Muscle layer of colon (tissue), 2 donors: ENCODE results near the gene NOCT.
"Not testable (repeated sequence)": the region's sequence is repeated elsewhere in the genome, so short reads cannot be mapped to it uniquely, and the experiment has no call there.

Source experiments
- H3K27ac ChIP-seq: one replicate; pipeline ENCODE4 v1.7.0; 2013; ENCODE audit warnings: low read depth, mild to moderate bottlenecking, low read length, moderate library complexity
- H3K27me3 ChIP-seq, 2 donors: one replicate each; pipeline ENCODE4 v1.7.0; 2013; ENCODE audit warnings: low read length in 2 of 2, mild to moderate bottlenecking in 2 of 2; ENCODE audit not compliant: insufficient read depth in 2 of 2, control insufficient read depth in 1 of 2
- H3K36me3 ChIP-seq: one replicate; pipeline ENCODE4 v1.7.0; 2013; ENCODE audit warnings: mild to moderate bottlenecking, low read length; ENCODE audit not compliant: insufficient read depth
- H3K4me1 ChIP-seq: one replicate; pipeline ENCODE4 v1.7.0; 2013; ENCODE audit warnings: mild to moderate bottlenecking, low read length; ENCODE audit not compliant: insufficient read depth
- H3K4me3 ChIP-seq, 2 donors: one replicate each; pipeline ENCODE4 v1.7.0; 2013; ENCODE audit warnings: low read length in 2 of 2, low read depth in 1 of 2, mild to moderate bottlenecking in 1 of 2, moderate library complexity in 1 of 2
- H3K9ac ChIP-seq: one replicate; pipeline ENCODE4 v1.7.0; 2013; ENCODE audit warnings: low read length
- H3K9me3 ChIP-seq: one replicate; pipeline ENCODE4 v1.7.0; 2013; ENCODE audit warnings: mild to moderate bottlenecking, low read length
- donor health status: abdominal sarcoma.
- donor health status: Adenocarcinoma of cecum.

The NOCT gene

DNA sequence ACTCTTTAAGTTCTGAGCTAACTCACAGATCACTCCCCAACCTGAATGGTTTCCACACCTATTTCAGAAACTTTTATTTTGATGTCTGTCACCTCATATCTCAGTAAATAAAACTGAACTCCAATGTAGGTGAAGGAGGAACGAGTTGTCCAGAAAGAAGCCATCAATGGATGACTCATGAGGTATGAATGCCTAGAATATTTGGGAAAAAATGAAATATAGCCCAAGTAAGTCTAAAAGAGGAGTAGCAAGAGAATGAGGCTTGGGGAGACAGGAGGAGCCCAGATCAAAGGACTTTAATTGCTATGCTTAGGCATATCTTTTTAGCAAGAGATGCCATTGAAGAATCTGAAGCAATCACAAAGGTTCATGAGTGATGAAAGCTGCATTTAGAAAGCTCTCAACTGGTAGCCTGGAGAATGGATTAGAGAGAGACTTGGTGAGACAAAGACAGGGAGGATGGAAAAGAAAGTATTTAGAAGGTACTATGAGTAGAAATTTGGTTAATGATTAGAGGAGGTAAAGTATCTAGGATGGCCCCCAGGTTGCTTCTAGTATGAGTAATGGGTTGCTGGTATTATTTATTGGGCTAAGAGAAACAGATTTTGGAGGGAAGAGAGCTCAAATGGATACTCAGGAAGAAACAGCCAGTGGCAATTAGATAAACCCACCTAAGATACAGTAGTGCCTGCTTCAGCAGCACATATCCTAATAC is 39.4 kb downstream of the NOCT start:
- Histone ChIP-seq H3K27ac (no peak overlapping the region), H3K9ac (no peak overlapping the region), H3K36me3 (peaks cover 43% of the 10 kb centered on the region), H3K9me3 (no peaks in the 10 kb centered on the region), H3K27me3 (no peaks in the 10 kb centered on the region), H3K4me3 (no peak overlapping the region), H3K4me1 (peaks cover 18% of the 10 kb centered on the region)

DNA sequence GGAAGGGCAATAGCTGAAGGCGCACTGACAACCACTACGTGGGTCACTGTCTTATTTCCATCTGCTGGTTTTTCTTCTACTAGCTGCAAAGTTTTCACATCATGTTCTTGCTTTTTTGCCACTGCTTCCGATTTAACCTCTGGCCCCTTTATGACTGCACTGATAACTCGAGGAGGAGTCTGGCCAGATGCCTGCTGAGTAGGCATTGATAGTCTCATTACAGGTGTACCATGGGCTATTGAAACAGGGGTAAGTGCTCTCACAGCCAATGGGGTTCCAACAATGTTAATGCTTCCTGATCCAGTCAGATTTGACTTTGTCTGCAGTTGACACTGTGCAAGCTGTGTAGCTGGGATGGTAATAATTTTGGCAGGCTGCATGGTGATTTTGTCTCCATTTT is 43.4 kb downstream of the NOCT start:
- H3K4me3 ChIP-seq, H3K9ac ChIP-seq, H3K9me3 ChIP-seq, H3K27me3 ChIP-seq, H3K27ac ChIP-seq: not testable (repeated sequence)
- Histone ChIP-seq H3K4me1 (peaks cover 14% of the 10 kb centered on the region), H3K36me3 (peaks cover 66% of the 10 kb centered on the region)

DNA sequence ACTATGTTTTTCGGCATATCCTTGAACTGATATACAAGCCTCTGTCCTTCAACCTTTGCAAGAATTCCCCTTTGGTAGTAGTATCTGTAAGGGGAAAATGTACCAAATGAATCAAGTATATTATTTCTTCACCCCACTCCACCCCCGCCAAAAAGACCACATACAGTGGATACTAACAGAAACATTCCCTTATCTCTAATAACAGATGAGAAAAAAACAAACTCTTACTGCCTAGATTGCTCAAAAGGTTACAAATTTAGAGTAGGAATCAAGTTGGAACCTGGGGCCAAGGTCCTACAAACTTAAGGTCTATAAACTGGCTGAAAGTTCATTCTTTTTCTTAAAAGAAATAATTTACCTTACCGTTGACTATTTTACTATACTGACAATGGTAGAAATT is 45.0 kb downstream of the NOCT start:
- Histone ChIP-seq H3K9me3 (no peaks in the 10 kb centered on the region), H3K36me3 (peaks cover 63% of the 10 kb centered on the region), H3K4me1 (peaks cover under 1% of the 10 kb centered on the region), H3K9ac (no peak overlapping the region), H3K27ac (no peak overlapping the region), H3K27me3 (no peaks in the 10 kb centered on the region), H3K4me3 (no peak overlapping the region)

DNA sequence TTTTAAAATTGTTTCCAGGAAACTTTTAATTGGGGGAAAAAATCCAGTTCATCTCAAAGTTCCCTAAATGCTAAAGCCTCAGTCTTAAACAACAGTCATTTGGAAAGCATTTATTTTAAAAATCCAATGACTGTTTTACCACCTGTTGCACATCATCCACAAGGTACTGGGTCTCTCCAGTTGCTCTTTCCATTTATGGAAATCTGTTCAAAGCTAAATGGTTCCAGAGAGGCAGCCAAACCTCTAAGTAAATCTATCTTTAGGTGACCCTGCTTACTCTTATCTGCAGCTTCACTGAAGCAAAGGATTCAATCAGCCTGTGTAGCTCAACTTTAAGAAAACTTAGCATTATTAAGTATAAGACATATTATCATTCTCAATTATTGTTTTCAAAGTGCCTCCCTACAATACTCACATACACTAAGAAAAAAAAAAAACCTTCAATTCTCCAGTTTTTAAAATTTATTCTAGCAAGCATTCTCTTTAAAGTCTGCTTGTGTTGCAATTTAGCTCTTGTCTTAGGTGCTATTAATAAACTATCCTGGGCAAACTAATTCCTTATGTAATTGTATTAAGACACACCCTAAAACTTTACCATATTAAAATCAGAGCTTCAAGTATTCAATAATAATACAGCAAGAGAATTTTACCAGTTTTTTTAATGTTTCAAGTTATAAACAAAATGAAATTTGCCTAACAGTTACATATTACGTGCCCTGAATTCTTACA is 60.6 kb downstream of the NOCT start:
- peak overlapping the region; percentile 12 for H3K27ac ChIP-seq
- no peak overlapping the region for H3K4me3 ChIP-seq
- H3K9me3 ChIP-seq, result no peaks in the 10 kb centered on the region
- peaks cover 50% of the 10 kb centered on the region for H3K4me1 ChIP-seq
- no peaks in the 10 kb centered on the region for H3K27me3 ChIP-seq
- peaks cover 8% of the 10 kb centered on the region for H3K36me3 ChIP-seq
- no peak overlapping the region for H3K9ac ChIP-seq

DNA sequence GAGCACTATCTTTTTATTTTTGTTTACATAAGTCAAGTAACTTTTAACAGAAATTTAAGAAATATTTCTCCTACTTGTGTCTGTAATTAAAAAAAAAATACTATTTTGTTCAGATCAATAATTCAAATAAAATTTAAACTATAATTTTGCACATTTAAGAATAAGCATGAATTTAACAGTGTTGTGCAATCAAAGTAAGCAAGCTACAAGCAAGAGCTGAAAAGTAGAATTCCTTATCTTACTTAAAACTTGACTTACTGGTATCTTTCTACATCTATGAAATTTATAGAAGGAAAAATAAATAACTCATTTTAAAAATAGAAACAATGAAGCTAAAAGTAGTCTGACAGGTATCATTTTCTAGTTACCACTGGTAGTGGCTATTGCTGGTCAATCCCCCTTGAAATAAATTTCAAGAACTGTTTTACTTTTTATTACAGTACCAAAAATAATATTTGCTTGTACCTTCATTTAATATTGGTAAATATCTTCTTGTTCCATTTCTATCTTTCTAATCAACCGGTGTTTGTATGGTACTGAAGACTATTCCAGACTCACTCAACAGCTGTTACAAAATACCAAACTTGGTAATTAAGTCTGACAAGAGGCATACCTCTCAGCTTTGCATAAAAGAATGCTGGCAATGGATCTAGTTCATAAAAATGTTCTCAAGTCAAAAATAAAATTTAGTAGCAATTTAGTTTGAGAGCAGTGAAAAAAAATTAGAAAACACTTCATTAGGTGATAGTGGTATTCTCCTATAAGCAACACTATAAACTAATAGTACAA is 62.2 kb downstream of the NOCT start:
- Histone ChIP-seq H3K4me1 (peaks cover 60% of the 10 kb centered on the region), H3K9ac (no peak overlapping the region), H3K27me3 (no peaks in the 10 kb centered on the region), H3K36me3 (no peaks in the 10 kb centered on the region), H3K4me3 (no peak overlapping the region), H3K9me3 (no peaks in the 10 kb centered on the region), H3K27ac (peak overlapping the region; percentile 64)

DNA sequence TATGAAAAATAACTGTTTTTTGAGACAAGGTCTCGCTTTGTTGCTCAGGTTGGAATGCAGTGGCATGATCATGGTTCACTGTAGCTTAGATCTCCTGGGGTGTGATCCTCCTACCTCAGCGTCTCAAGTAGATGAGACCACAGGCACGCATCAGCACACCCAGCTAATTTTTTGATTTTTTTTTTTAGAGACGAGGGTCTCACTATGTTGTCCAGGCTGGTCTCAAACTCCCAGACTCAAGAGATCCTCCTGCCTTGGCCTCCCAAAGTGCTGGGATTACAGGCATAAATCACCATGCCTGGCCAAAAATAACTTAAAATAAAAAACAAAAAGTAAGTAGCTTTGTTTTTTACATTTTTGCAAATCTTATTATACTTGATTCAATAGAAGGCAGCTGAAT is 63.3 kb downstream of the NOCT start:
- no peak overlapping the region for H3K27ac ChIP-seq
- no peaks in the 10 kb centered on the region for H3K36me3 ChIP-seq
- no peaks in the 10 kb centered on the region for H3K9me3 ChIP-seq
- H3K9ac ChIP-seq, result no peak overlapping the region
- no peaks in the 10 kb centered on the region for H3K27me3 ChIP-seq
- H3K4me3 ChIP-seq, result no peak overlapping the region
- H3K4me1 ChIP-seq, result peaks cover 56% of the 10 kb centered on the region

DNA sequence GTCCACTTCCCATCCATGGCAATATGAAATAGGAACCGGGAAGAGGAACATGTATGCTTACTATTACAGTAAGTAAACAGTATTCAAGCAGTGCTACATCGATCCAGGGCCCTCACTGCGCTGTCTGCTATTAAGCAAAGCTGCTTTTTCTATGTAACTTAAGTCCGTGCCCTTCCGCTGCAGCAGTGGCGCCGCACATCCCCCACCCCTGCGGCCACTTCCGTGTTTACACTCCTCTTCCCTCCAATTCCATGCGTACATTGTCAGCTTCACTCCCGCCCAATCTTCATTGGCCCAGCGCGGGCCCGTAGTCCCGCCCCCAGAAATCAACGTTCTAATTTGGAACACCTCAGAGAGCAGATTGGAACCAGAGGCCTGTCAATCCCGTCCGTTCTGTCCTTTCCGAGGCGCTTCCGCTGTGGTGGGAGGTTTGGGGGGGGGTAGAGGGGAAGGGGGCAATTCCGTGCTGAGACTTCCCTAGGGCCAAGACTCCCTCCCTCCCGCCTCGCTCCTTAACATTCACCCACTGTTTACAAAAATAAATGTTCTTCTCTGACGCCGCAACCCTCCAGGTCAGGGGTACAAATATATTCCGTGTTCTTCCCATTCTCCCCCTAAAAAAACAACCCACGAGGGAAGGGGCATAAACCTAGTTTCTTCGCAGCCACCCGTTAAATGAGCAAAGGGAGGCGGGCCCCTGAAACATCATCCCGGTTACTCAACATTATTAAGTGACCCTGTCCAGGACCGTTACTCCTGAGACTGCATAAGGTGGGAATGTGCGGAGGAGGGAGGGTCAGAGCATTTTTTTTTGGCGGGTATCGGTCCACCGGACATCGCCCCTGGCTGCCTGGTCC is 67.4 kb downstream of the NOCT start:
- H3K36me3 ChIP-seq, result no peaks in the 10 kb centered on the region
- H3K4me1 ChIP-seq, result peaks cover 41% of the 10 kb centered on the region
- H3K27ac ChIP-seq, result peak overlapping the region; percentile 95
- peak overlapping the region; percentile 98 for H3K9ac ChIP-seq
- no peaks in the 10 kb centered on the region for H3K9me3 ChIP-seq
- peak overlapping the region; percentile 53 to 99 for H3K4me3 ChIP-seq
- H3K27me3 ChIP-seq, result no peaks in the 10 kb centered on the region

DNA sequence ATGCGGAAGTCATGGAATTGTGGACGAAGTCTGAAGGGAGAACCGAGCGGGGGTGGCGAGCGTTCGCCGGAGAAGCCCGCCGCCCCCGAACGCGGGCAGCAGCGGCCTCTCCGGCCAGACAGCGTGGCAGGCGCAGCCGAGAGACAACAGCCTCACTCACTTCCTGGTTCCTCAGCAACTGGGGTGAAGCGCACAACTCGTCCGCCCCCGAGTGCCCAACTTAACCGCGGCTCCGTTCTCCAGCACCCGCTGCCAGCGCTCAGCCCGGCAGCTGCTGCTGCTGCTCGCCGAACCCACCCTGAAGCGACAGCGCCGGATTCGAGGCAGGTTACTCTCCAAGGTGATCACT is 68.0 kb downstream of the NOCT start:
- Histone ChIP-seq H3K9me3 (no peaks in the 10 kb centered on the region), H3K27ac (peak overlapping the region; percentile 95), H3K36me3 (no peaks in the 10 kb centered on the region), H3K4me1 (peaks cover 36% of the 10 kb centered on the region), H3K9ac (peak overlapping the region; percentile 98), H3K4me3 (peak overlapping the region; percentile 53 to 99), H3K27me3 (no peaks in the 10 kb centered on the region)

DNA sequence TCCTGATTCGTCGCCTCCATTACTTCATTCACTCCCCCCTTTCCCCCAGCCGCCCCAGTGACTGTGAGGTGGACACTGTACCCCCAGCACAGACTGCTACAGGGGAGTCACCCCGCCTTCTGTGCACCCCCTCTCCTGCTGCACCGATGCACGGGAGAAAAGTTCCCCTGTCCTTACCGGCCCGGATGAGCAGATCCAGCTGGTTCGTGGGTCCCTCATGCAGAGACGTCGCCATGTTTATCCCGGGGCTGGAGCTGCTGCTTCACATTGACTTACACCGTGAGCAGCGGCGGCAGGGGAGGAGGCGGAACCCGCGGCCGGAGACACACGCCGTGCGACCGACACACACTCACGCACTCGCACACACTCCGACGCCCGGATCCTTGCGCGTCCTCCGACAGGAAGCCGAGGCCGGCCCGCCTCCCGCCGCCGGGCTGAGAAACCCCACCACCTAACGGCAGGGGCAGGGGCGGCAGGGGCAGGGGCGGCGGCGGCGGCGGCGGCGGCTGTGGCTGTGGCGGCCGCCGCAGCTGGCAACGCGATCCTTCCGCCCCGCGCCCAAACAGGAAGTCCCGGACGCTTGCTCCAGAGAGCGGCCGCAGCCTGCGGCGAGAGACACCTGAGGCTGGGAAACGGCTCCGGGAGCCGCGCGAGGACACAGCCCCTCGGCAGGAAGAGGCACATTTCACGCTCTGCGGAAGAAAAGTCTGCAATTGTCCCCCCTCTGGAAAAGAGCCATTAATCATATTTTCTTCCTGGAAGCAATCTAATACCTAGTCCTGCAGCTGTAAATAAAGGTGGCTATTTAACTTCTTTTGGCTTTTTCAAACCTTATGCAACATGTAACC is 68.6 kb downstream of the NOCT start:
- no peaks in the 10 kb centered on the region for H3K36me3 ChIP-seq

DNA sequence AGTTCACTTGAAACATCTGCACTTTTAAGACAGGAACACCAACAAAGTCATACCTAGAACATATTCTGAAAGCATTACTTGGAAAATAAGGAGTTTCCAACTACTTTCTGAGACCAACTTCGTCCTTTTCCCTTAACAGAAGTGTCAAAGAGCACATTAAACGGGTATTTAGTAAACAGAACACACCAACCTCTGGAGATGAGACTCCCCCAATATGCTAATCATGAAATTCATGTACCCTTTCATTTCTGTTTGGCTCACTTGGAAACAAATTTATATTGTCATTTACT is 69.2 kb downstream of the NOCT start:
- peaks cover 29% of the 10 kb centered on the region for H3K4me1 ChIP-seq
- H3K9me3 ChIP-seq, result no peaks in the 10 kb centered on the region
- H3K27ac ChIP-seq, result peak overlapping the region; percentile 95
- H3K4me3 ChIP-seq, result peak overlapping the region; percentile 53 to 99
- H3K36me3 ChIP-seq, result no peaks in the 10 kb centered on the region
- H3K9ac ChIP-seq, result peak overlapping the region; percentile 76
- no peaks in the 10 kb centered on the region for H3K27me3 ChIP-seq

More for the DNA sequence above, 68.6 kb downstream of the NOCT start:
- Histone ChIP-seq H3K27ac (peak overlapping the region; percentile 95), H3K9ac (peak overlapping the region; percentile 98), H3K4me3 (peak overlapping the region; percentile 53 to 99), H3K9me3 (no peaks in the 10 kb centered on the region), H3K27me3 (no peaks in the 10 kb centered on the region), H3K4me1 (peaks cover 33% of the 10 kb centered on the region)
